DOHH2 (cell line): ENCODE results near the gene TIMP3.
A peak's percentile ranks its signal among the peaks of the same experiment; 100 is the strongest.

Source experiments
- H3F3A ChIP-seq: fragments of 200-600 bp; sonication (generic), shearing (Covaris generic); 2 replicates; pipeline ENCODE4 v1.6.0; 2016; ENCODE audit warnings: antibody characterized with exemption, mild to moderate bottlenecking; ENCODE audit not compliant: control insufficient read depth, insufficient read depth
- H3K27ac ChIP-seq: fragments of 200-600 bp; sonication (generic); 2 replicates; pipeline ENCODE4 v1.5.1; 2014; ENCODE audit warnings: low read depth, mild to moderate bottlenecking, low read length, moderate library complexity
- H3K27me3 ChIP-seq: fragments of 200-600 bp; sonication (generic); 2 replicates; pipeline ENCODE4 v1.6.1; 2014; ENCODE audit warnings: mild to moderate bottlenecking, low read length, mixed read lengths; ENCODE audit not compliant: control insufficient read depth
- H3K36me3 ChIP-seq: fragments of 200-600 bp; sonication (generic); 2 replicates; pipeline ENCODE4 v1.6.1; 2014; ENCODE audit warnings: mild to moderate bottlenecking, low read length, moderate library complexity, mixed read lengths; ENCODE audit not compliant: control insufficient read depth
- H3K4me1 ChIP-seq: fragments of 200-600 bp; sonication (generic); 2 replicates; pipeline ENCODE4 v1.6.1; 2014; ENCODE audit warnings: mild to moderate bottlenecking, low read length, mixed read lengths; ENCODE audit not compliant: control insufficient read depth
- H3K4me2 ChIP-seq: fragments of 200-600 bp; sonication (generic); 2 replicates; pipeline ENCODE4 v1.6.0; 2014; ENCODE audit warnings: mild to moderate bottlenecking, low read length, moderate library complexity
- H3K4me3 ChIP-seq: fragments of 200-600 bp; sonication (generic); 2 replicates; pipeline ENCODE4 v1.5.1; 2014; ENCODE audit warnings: mild to moderate bottlenecking, low read length, mixed read lengths
- H3K79me2 ChIP-seq: fragments of 200-600 bp; sonication (generic); 2 replicates; pipeline ENCODE4 v1.6.1; 2014; ENCODE audit warnings: mild to moderate bottlenecking, low read length, mixed read lengths; ENCODE audit not compliant: control insufficient read depth
- H3K9me2 ChIP-seq: fragments of 200-600 bp; sonication (generic); replicated peaks from 2 replicates; pipeline ENCODE4 v1.6.1; 2014; ENCODE audit warnings: mild to moderate bottlenecking, low read length, mixed read lengths; ENCODE audit not compliant: control insufficient read depth
- H3K9me3 ChIP-seq: fragments of 200-600 bp; sonication (generic); 2 replicates; pipeline ENCODE4 v1.6.1; 2014; ENCODE audit warnings: antibody characterized with exemption, low read length, mixed read lengths; ENCODE audit not compliant: control insufficient read depth, insufficient read depth
- H4K20me1 ChIP-seq: fragments of 200-600 bp; sonication (generic); 2 replicates; pipeline ENCODE4 v1.6.0; 2014; ENCODE audit warnings: low read depth, mild to moderate bottlenecking, antibody characterized with exemption, low read length, moderate library complexity; ENCODE audit not compliant: control insufficient read depth, insufficient read depth
- CTCF ChIP-seq: fragments of 200-600 bp; sonication (generic); IDR thresholded peaks from one replicate; pipeline ENCODE4 v1.5.1; 2014; ENCODE audit warnings: antibody characterized with exemption, mild to moderate bottlenecking, low read depth, low read length; ENCODE audit not compliant: poor library complexity, severe bottlenecking
- EZH2phosphoT487 ChIP-seq: fragments of 200-600 bp; sonication (generic); IDR thresholded peaks from 2 replicates; pipeline ENCODE4 v1.6.1; 2017; ENCODE audit warnings: borderline replicate concordance, mild to moderate bottlenecking, antibody characterized with exemption, low read length, moderate library complexity, mixed read lengths

TIMP3 gene

GRCh38 chr22:32827049-32827602 is 25.6 kb downstream of the TIMP3 start:
- no peaks in the 10 kb centered on the region for H3F3A ChIP-seq
- no peaks in the 10 kb centered on the region for H3K9me2 ChIP-seq
- no peaks in the 10 kb centered on the region for H3K36me3 ChIP-seq
- no peaks in the 10 kb centered on the region for H4K20me1 ChIP-seq
- TF ChIP-seq CTCF (no peak), EZH2phosphoT487 (no peak)
- H3K27ac ChIP-seq = no peak overlapping the region
- H3K9me3 ChIP-seq = no peaks in the 10 kb centered on the region
- H3K4me2 ChIP-seq = no peak overlapping the region
- 0 out of 2 replicates have a peak, but pooled peaks cover 2% of the 10 kb centered on the region for H3K4me1 ChIP-seq
- no peak overlapping the region for H3K4me3 ChIP-seq
- no peaks in the 10 kb centered on the region for H3K79me2 ChIP-seq
- H3K27me3 ChIP-seq = peaks cover 2% of the 10 kb centered on the region; the same call in 1 of the 2 replicates

GRCh38 chr22:32828150-32828549 is 26.6 kb downstream of the TIMP3 start:
- H3K4me3 ChIP-seq = no peak overlapping the region
- no peaks in the 10 kb centered on the region for H3F3A ChIP-seq
- TF ChIP-seq EZH2phosphoT487 (no peak), CTCF (peak; percentile 46)
- H3K79me2 ChIP-seq = no peaks in the 10 kb centered on the region
- H3K9me2 ChIP-seq = no peaks in the 10 kb centered on the region
- H3K27me3 ChIP-seq = peaks cover 2% of the 10 kb centered on the region; the same call in 1 of the 2 replicates
- H3K9me3 ChIP-seq = no peaks in the 10 kb centered on the region
- H3K4me1 ChIP-seq = 0 out of 2 replicates have a peak, but pooled peaks cover 2% of the 10 kb centered on the region
- no peak overlapping the region for H3K4me2 ChIP-seq
- no peaks in the 10 kb centered on the region for H3K36me3 ChIP-seq
- H4K20me1 ChIP-seq = no peaks in the 10 kb centered on the region
- no peak overlapping the region for H3K27ac ChIP-seq

GRCh38 chr22:32828561-32828960 is 27.1 kb downstream of the TIMP3 start:
- H3K9me3 ChIP-seq = no peaks in the 10 kb centered on the region
- H3K9me2 ChIP-seq = no peaks in the 10 kb centered on the region
- H3K79me2 ChIP-seq = no peaks in the 10 kb centered on the region
- H3F3A ChIP-seq = no peaks in the 10 kb centered on the region
- TF ChIP-seq CTCF = no peak
- 0 out of 2 replicates have a peak, but pooled peaks cover 2% of the 10 kb centered on the region for H3K4me1 ChIP-seq
- no peaks in the 10 kb centered on the region for H4K20me1 ChIP-seq
- no peak overlapping the region for H3K4me2 ChIP-seq
- peaks cover 2% of the 10 kb centered on the region; the same call in 1 of the 2 replicates for H3K27me3 ChIP-seq
- no peak overlapping the region for H3K4me3 ChIP-seq
- H3K36me3 ChIP-seq = no peaks in the 10 kb centered on the region
- H3K27ac ChIP-seq = no peak overlapping the region
